ENCODE results near the gene ZNF609.

DNA sequence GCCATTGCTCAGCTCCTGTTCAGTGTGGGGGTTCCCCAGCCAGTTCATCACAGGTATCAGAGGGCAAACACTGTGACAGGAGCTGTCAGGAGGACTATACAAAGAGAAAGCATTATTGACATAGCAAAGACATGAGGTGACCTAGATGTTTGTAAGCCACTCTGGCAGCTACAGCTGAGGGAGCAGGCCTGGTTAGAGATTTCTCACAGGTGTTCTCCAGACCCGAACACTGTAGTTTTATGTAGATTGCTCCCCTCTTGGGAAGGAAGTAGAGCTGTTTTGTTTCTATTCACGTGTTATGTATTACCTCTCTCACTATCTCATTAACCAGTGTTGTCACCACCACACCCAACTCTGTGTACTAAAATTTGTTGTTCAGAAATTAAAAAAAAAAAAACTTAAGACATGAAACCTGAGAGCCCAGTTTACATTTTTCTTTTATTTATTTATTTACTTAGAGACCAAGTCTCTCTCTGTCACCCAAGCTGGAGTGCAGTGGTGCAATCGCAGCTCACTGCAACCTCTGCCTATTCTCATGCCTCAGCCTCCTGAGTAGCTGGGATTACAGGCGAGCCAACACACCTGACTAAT is 191.3 kb downstream of the ZNF609 start:
- TF ChIP-seq, protein P1, sequence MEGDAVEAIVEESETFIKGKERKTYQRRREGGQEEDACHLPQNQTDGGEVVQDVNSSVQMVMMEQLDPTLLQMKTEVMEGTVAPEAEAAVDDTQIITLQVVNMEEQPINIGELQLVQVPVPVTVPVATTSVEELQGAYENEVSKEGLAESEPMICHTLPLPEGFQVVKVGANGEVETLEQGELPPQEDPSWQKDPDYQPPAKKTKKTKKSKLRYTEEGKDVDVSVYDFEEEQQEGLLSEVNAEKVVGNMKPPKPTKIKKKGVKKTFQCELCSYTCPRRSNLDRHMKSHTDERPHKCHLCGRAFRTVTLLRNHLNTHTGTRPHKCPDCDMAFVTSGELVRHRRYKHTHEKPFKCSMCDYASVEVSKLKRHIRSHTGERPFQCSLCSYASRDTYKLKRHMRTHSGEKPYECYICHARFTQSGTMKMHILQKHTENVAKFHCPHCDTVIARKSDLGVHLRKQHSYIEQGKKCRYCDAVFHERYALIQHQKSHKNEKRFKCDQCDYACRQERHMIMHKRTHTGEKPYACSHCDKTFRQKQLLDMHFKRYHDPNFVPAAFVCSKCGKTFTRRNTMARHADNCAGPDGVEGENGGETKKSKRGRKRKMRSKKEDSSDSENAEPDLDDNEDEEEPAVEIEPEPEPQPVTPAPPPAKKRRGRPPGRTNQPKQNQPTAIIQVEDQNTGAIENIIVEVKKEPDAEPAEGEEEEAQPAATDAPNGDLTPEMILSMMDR (IDR thresholded peaks at IDR 0.05): no peak
- TF ChIP-seq POLR2AphosphoS5 (IDR thresholded peaks at IDR 0.05): no peak
- TF ChIP-seq POLR2A (IDR thresholded peaks at IDR 0.05): no peak
- TF ChIP-seq EP300 (IDR thresholded peaks at IDR 0.05): no peak

Data from suprapubic skin (tissue), 4 donors.